Fibroblast of mammary gland (primary cell): ENCODE data around the gene COMMD9.

Source experiments
- DNase-seq: peaks from one replicate; pipeline ENCODE4 v3.0.0-alpha.2; 2010; ENCODE audit warnings: low read depth
- H3K4me3 ChIP-seq: 2 replicates; pipeline ENCODE4 v1.5.1; 2011; ENCODE audit warnings: low read depth, mild to moderate bottlenecking, low read length, moderate library complexity; ENCODE audit not compliant: control insufficient read depth
- CTCF ChIP-seq: conservative IDR thresholded peaks from 2 replicates; pipeline ENCODE4 v1.5.1; 2011; ENCODE audit warnings: low read depth, low read length, inconsistent platforms; ENCODE audit not compliant: control insufficient read depth, insufficient read depth

Gene COMMD9

GRCh38 chr11:36317992-36318391 lies 28.8 kb upstream of the COMMD9 start:
- DNase-seq = no peak
- H3K4me3 ChIP-seq = no peak overlapping the region
- TF ChIP-seq CTCF = no peak

- TF ChIP-seq CTCF = no peak
- H3K4me3 ChIP-seq = no peak overlapping the region
- DNase-seq = no peak
Observed at GRCh38 chr11:36316049-36316448, 26.8 kb upstream of the COMMD9 start.

- TF ChIP-seq CTCF = no peak
- DNase-seq = no peak
- no peak overlapping the region for H3K4me3 ChIP-seq
Observed at GRCh38 chr11:36314434-36314767, 25.2 kb upstream of the COMMD9 start.

- no peak for DNase-seq
- no peak for TF ChIP-seq CTCF
- H3K4me3 ChIP-seq = no peak overlapping the region
Observed at GRCh38 chr11:36313750-36314433, 24.7 kb upstream of the COMMD9 start.

DNA sequence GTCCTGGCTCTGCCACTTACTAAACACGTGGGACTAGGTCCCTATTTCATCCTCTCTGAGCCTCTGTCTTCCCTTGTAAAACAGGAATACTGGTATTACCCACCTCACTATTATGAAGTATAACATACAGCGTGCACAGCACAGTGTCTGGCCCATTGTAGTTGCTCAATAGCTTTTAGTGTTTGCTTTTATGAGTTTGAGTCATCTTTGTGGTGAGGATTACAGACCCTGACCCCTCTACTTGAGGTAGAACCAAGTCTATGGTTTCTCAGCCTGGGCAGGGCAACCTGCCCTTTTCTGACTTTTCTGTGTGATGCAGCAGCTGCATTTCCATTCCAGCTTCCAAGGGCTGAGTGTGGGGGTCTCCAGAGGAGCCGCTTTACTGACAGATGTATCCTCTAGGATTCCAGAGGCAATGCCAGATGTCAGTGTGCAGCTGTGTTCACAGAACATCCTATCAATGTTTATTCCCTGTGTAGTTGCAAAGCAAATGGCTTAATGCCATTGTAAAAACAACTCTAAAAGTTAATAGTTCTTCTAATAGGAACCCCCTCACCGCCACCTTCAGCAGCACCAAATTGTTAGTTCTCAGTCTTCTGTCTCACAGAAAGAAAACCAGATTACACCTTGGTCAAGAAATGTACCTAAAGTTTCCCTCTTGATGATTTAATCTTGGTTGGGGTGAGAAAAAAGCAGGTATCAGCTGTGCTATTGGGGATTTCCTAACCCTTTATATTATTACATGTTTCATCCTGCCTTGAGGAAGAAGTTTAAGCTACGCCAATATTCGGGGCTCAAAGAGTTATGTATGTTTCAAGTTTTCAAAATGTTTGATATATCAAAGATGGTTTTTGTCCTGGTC lies 23.6 kb upstream of the COMMD9 start:
- DNase-seq = peak; percentile 84
- no peak overlapping the region for H3K4me3 ChIP-seq
- TF ChIP-seq CTCF = no peak

DNA sequence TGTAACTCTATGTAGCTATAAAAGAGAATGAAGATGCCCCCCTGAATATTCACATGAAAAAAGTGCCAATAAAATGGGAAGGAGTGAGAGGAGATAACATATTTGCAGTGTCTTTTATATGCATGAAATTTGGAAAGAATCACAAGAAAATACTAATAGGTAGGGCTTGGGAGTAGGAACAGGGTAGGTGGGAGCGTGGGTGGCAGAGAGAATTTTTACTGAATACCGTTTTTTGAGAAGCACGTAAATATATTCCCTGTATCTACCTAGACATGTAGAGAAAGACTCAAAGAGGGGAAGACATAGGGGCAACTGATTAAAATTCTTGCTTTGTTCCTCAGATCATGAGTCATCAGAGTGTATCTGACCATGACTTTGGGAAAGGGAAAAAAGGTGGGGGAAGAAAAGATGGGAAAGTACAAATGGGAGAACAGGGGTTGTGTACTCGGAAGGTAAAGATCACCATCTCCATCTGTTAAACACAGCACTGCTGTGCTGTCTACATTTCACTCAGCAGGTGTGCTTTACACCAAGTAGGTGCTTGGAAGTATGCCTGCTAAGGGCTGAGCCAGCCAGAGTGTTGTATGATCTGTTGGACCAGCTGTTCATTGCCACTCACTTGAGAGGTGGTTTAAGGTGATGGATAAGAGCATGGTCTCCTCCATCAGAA lies 22.8 kb upstream of the COMMD9 start:
- peak; percentile 14 for DNase-seq
- TF ChIP-seq CTCF = no peak
- no peak overlapping the region for H3K4me3 ChIP-seq
